ENCODE measurements around the gene GABARAPL1.

The GABARAPL1 gene

GRCh38 chr12:10235761-10236631 is 23.3 kb downstream of the GABARAPL1 start:
- DNase-seq, result peak; percentile 18 to 46

- DNase-seq, result no peak
These were observed 24.0 kb downstream of the GABARAPL1 start for GRCh38 chr12:10236720-10237119.

GRCh38 chr12:10238526-10238925 is 25.8 kb downstream of the GABARAPL1 start:
- DNase-seq, result no peak

GRCh38 chr12:10241290-10241689 is 28.6 kb downstream of the GABARAPL1 start:
- no peak for DNase-seq

- DNase-seq, result no peak
These were observed 29.1 kb downstream of the GABARAPL1 start for GRCh38 chr12:10241727-10242126.

- DNase-seq, result no peak
These were observed 29.9 kb downstream of the GABARAPL1 start for GRCh38 chr12:10242539-10242938.

- no peak for DNase-seq
These were observed 31.3 kb downstream of the GABARAPL1 start for GRCh38 chr12:10243818-10244520.

- no peak for DNase-seq
These were observed 34.9 kb downstream of the GABARAPL1 start for GRCh38 chr12:10247436-10248058.

- no peak for DNase-seq
These were observed 37.2 kb downstream of the GABARAPL1 start for GRCh38 chr12:10249690-10250455.

- no peak for DNase-seq
These were observed 39.0 kb downstream of the GABARAPL1 start for GRCh38 chr12:10251669-10252068.

GRCh38 chr12:10252201-10252600 is 39.5 kb downstream of the GABARAPL1 start:
- no peak for DNase-seq

GRCh38 chr12:10256064-10256463 is 43.4 kb downstream of the GABARAPL1 start:
- no peak for DNase-seq

GRCh38 chr12:10260927-10261326 is 48.2 kb downstream of the GABARAPL1 start:
- DNase-seq, result no peak

- DNase-seq, result no peak
These were observed 55.4 kb downstream of the GABARAPL1 start for GRCh38 chr12:10268037-10268436.

GRCh38 chr12:10272467-10272866 is 59.8 kb downstream of the GABARAPL1 start:
- DNase-seq, result no peak
